Measurements from ENCODE around the gene GABARAP.
A peak's percentile ranks its signal among the peaks of the same experiment; 100 is the strongest.

The GABARAP gene

GRCh38 chr17:7251661-7252175 is 9.5 kb upstream of the GABARAP start, which contains the start of gene CTDNEP1:
CTDNEP1 (minus strand) TSS chr17:7251734; CDS start chr17:7251296, 438 bp downstream.
- no peak for TF ChIP-seq CTCF (IDR thresholded peaks at IDR 0.05)
- Histone ChIP-seq H3K27me3 (no peaks in the 10 kb centered on the region), H3K27ac (peak within 1 kb of the TSS; percentile 96 to 100), H3K4me1 (peaks cover 0 to 40% (median 32%) of the 10 kb centered on the region in 4 donors), H3K9me3 (no peaks in the 10 kb centered on the region), H3K4me3 (peak within 1 kb of the TSS; percentile 94 to 98), H3K36me3 (peaks cover 17 to 30% (median 30%) of the 10 kb centered on the region in 3 donors)
- DNase-seq = peak; percentile 98
- intact Hi-C loops (cut with DNase I; ENCODE audit: low total_unique reads) = loop anchor here (10.0 kb wide), 2 partner anchors 93 to 313 kb away; partner anchors contain the start of gene SENP3

- intact Hi-C loops (cut with DNase I; ENCODE audit: low total_unique reads) = loop anchor here (10.0 kb wide), 2 partner anchors 94 to 314 kb away; partner anchors contain the start of gene SENP3
These were observed 8.7 kb upstream of the GABARAP start for GRCh38 chr17:7250695-7251627.

GRCh38 chr17:7249830-7250229 is 7.6 kb upstream of the GABARAP start:
- H3K4me3 ChIP-seq = peak overlapping the region; percentile 94 to 98

More at GRCh38 chr17:7250695-7251627, 8.7 kb upstream of the GABARAP start:
- H3K9me3 ChIP-seq = no peaks in the 10 kb centered on the region
- peaks cover 0 to 40% (median 32%) of the 10 kb centered on the region in 4 donors for H3K4me1 ChIP-seq
- peaks cover 22 to 30% (median 30%) of the 10 kb centered on the region in 3 donors for H3K36me3 ChIP-seq
- peak overlapping the region; percentile 96 to 100 for H3K27ac ChIP-seq
- DNase-seq = no peak
- no peak for TF ChIP-seq CTCF (IDR thresholded peaks at IDR 0.05)
- H3K4me3 ChIP-seq = peak overlapping the region; percentile 94 to 98
- H3K27me3 ChIP-seq = no peaks in the 10 kb centered on the region

GRCh38 chr17:7249214-7249613 is 7.0 kb upstream of the GABARAP start:
- Histone ChIP-seq H3K4me3 (no peak overlapping the region), H3K27ac (no peak overlapping the region), H3K36me3 (peaks cover 13 to 30% (median 29%) of the 10 kb centered on the region in 3 donors), H3K27me3 (no peaks in the 10 kb centered on the region), H3K4me1 (peaks cover 0 to 40% (median 32%) of the 10 kb centered on the region in 4 donors), H3K9me3 (no peaks in the 10 kb centered on the region)
- DNase-seq = no peak
- TF ChIP-seq CTCF (IDR thresholded peaks at IDR 0.05) = no peak
- intact Hi-C loops (cut with DNase I; ENCODE audit: low total_unique reads) = no loop called here

More at GRCh38 chr17:7249830-7250229, 7.6 kb upstream of the GABARAP start:
- peaks cover 14 to 30% (median 29%) of the 10 kb centered on the region in 3 donors for H3K36me3 ChIP-seq
- TF ChIP-seq CTCF (IDR thresholded peaks at IDR 0.05) = no peak
- no peak for DNase-seq
- intact Hi-C loops (cut with DNase I; ENCODE audit: low total_unique reads) = loop anchor here (10.0 kb wide), 2 partner anchors 95 to 315 kb away; partner anchors contain the start of gene SENP3
- H3K27ac ChIP-seq = peak overlapping the region in 1 of 2 donors; percentile 100
- H3K27me3 ChIP-seq = no peaks in the 10 kb centered on the region
- peaks cover 0 to 40% (median 32%) of the 10 kb centered on the region in 4 donors for H3K4me1 ChIP-seq
- H3K9me3 ChIP-seq = no peaks in the 10 kb centered on the region

GRCh38 chr17:7248796-7249195 is 6.5 kb upstream of the GABARAP start:
- no peak for TF ChIP-seq CTCF (IDR thresholded peaks at IDR 0.05)
- Histone ChIP-seq H3K4me1 (peaks cover 0 to 43% (median 33%) of the 10 kb centered on the region in 4 donors), H3K4me3 (no peak overlapping the region), H3K36me3 (peaks cover 13 to 33% (median 32%) of the 10 kb centered on the region in 3 donors), H3K27me3 (no peaks in the 10 kb centered on the region), H3K9me3 (no peaks in the 10 kb centered on the region), H3K27ac (no peak overlapping the region)
- intact Hi-C loops (cut with DNase I; ENCODE audit: low total_unique reads) = no loop called here
- no peak for DNase-seq

Measured in tibial artery (tissue), 4 donors.